ENCODE measurements around the gene TK2.

TK2 gene

DNA sequence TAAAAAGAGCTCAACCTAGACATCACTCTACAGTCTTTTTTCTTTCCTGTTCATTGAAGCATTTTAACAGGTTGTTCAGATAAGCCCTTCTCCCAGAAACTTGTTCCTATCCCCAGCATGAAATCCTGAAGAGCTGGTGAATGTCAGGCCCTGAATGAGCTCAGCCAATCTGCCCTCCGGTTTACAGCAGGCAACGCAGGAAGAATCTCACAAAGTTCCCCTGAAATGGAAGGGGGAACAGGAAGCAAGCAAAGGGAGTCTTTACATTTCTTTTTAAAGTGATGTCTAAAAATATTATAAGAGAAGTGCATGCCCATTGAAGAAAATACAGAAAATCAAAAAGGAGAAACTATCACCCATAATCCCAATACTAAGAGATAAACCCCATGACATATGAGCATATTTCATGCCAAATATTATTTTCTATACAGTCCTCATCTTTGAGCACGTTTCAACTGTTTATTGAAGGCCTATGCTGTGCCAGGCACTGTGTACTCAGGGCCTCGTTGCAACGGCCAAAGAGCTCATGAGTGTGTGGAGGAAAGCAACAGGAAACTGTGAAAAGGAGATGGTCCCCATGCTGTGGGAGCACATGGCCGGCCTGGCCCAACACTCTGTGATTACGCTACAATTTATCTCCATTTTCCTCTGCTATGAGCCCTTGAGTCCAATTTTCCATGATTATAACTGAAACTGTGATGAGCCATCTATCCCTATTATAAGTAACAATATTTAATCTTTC, 5.7 kb downstream of the TK2 start:
- no peak for DNase-seq

GRCh38 chr16:66543541-66543940, 6.4 kb downstream of the TK2 start:
- DNase-seq, result no peak

DNA sequence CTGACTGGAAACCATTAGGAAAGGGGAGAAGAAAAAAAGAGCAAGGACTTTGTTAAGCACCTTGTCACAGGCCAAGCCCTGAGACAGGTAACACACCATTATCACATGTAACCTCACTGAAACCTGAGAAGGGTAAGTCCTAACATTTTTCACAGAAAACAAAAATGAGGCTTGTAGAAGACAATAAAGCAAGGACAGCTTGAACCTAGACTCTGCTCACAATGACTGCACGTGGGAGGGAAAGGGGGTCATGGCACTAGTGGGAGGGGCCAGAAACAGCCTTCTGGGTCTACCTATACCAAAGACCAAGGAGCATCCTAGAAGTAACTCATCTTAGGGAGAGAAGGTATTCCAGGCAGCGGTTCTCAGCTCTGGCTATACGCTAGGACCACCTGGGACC, 7.5 kb downstream of the TK2 start:
- no peak for DNase-seq

DNA sequence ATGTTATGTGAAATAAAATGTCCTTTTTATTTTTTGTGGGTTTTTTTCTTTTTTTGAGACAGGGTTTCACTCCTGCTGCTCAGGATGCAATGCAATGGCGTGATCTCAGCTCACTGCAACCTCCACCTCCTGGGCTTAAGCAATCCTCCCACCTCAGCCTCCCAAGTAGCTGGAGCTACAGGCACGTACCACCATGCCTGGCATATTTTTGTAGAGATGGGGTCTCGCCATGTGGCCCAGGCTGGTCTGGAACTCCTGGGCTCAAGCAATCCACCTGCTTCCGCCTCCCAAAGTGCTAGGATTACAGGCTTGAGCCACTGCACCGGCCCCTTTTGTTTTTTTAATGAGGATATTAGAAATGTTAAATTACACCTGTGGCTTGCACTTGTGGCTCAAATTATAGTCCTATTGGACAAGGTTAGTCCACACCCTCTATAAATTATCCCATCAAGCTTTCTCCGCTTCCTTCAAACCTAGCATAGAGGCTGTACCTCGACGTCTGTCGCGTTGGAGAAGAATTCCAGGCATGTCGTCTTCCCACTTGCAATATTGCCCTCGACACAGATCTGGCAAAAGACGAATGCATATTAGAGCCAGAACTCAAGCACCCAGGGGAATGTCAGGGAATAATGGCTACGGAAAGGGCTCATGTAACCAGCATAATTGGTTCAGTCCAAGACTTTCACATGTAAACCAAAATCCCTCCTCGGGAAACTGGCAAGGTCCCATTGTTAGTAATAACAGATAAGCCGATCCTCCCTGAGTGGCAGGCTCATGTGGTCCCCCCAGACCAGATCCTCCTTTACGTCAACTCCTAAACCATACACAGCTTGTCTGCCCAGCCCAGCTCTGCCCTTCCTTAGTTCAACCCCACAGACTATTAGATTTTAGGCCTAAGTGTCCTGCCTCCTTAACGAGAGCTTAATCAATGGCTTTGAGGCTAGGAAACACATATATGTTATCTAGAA, 8.2 kb downstream of the TK2 start:
- no peak for DNase-seq

GRCh38 chr16:66539623-66540469, 10.1 kb downstream of the TK2 start:
- DNase-seq, result no peak

- DNase-seq, result no peak
These were observed 11.0 kb downstream of the TK2 start for GRCh38 chr16:66538910-66539309.

DNA sequence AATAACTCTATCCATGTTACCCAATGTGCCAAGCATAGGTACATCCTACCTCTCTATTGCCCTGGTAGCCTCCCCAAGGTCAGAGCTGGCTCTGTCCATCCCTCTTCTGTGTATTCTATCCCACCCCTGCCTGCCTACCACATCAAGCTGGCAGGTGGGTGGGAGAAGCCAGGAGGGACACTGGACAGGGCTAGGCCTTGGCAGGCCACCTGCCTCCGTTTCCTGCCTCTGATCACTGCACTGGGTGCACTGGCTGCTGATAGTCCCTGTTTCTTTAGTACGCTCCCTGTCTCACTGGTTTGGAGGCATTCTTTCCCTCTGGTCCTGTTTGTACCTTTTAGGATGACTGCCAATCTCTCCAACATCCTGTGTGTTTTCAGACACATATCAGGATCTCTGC, 12.7 kb downstream of the TK2 start:
- no peak for DNase-seq

GRCh38 chr16:66536525-66536924, 13.4 kb downstream of the TK2 start:
- DNase-seq, result no peak

DNA sequence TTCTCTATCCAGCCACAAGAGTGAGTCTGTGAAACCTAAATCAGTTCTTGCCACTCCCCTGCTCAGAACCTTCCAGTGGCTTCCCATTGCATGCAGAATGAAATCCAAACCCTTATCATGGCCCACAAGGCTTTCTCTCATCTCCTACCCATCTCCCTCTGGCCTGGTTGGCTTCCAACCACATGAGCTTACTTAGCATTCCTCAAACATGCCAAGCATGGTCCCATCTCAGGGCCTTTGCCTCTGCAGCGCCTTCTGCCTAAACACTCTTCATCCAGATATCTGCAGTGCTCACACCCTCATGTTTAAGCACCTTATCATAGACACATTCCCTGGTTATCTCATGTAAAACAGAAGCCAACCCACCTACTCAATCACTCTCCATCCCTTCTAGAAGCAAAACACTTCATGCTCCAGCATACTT, 15.5 kb downstream of the TK2 start:
- no peak for DNase-seq

DNA sequence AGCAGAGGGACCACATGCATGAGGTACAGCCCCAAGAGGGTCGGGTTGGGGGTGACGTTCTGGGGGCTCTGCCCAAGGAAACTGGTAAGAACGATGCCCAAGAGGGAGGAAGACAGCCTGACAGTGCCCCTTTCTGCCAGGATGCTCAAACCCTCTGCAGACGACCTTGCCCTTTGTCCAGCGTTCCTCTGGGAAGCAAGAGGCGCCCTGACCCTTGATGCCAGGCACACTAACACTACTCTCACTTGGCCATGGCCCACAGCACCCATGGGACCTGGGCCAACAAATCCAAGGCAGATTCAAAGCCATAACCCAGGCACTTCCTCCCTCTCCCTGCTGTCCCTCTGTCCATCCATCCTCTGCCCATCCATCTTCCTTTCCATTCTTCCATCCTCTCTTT, 20.4 kb downstream of the TK2 start:
- no peak for DNase-seq

- no peak for DNase-seq
These were observed 21.6 kb downstream of the TK2 start for GRCh38 chr16:66528294-66528693.

DNA sequence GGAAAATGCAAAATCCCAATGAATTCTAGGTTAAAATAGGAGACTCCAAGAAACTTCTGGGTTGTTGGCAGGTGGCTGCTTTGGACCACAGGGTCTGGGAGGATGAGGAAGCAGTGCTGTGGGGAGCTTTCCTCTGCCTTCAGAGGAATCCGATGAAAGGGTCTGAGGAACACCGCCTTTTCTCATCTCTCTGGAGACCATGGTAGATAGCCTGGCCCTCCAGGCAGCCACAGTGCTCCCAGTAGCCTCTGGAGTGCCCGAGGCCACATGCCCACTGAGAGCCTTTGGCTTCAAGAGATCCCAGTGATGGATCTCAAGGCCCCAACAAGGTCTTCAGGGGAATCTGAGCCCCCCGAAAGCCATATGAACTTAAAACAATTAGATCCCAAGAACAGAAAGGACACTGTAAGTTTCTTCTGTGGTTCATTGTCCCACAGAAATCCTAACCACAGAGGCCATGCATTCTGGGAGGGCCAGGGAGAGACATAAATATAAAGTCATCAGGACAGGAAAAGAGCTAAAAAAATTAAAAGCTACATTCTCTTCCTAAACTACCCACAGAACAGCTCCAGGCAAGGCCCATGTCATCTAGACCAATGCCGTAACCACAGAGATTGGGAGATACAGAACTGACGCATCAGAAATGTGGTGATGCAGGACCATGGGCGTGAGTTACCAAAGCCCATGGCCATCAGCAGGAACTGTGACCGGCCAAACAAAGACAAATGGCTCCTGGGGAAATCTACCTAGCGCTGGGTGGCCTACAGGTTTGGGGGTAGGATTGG, 24.3 kb downstream of the TK2 start:
- peak in 1 of 2 donors; percentile 40 for DNase-seq

GRCh38 chr16:66524601-66525164, 25.2 kb downstream of the TK2 start:
- peak; percentile 46 to 78 for DNase-seq

DNA sequence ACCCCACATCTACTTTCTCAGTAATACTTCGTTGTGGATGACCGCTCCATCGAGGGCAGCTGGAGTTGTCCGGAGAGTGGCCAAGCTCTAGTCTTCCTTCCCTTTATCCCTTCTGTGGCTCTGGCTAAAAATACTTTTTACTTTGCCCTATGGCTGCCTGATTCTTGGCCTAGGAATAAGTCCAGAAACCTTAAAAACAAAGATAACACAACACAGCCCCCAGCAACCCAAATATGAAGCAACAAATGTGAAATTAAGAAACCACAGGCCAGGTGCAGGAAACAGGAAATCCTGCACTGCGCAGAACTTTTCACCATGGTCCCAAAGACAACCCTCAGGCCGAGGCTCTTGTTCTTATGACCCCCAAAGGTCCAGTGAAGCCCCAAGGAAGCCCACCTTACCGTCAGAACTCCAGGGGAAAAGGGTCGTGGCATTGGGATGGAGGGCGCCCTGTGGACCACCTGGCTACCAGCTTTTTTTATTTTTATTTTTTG, 26.0 kb downstream of the TK2 start:
- DNase-seq, result peak; percentile 43 to 62

DNA sequence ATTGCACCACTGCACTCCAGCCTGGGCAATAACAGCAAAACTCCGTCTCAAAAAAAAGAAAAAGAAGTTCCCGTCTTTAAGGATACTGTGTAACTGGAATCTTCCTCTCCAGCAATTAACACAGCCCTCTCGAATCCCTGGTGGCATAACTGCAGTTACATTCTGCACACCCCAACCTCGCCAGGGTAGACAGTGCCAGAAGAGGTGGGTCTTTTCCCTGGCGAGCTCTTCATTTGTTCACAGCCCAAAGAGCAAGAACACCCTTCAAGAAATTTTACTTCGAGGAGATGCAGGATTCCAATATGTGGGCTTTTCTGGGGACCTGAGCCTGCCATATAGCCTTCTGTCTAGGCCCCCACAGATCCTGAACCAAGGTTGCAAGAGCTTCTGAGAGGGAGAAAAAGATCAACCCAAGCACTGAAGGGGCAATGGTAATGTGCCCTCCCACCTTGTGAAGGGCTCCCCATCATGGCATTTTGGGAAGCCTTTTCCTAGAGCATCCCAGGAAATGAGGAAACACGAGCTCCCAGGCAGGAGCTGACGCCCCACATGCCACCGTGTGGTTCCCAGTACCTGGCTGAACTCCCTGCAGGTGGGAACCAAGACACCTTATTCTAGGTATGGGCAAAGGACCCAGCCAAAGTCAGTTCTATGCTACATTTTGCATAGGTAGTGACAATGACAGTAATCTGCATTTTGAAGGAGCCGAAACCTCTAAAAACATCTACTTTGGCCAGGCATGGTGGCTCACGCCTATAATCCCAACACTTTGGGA, 26.9 kb downstream of the TK2 start:
- no peak for DNase-seq

- peak; percentile 73 to 83 for DNase-seq
These were observed 27.8 kb downstream of the TK2 start for GRCh38 chr16:66521951-66522771.

DNA sequence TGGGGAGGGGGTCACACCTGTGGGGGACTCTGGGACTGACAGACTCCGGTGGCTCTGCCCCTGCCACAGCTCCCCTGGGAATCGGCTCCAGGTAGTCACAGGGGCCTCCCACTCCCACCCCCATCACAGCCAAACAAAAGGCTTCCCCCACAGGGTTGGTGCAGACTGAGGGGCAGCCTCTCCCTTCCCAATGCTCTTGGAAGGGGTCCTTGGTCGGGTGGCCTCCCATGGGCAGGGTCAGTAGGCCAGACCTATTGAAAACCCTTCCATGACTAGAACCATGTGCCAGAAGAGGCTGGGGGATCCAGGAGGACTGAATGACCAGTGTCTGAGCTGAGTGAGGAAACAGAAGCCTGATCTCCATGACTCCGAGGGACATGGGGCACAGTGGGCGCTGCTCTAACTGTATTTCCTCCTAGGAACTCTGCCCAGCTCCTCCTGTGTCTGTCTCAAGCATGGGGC, 28.6 kb downstream of the TK2 start:
- DNase-seq, result no peak

- peak in 1 of 2 donors; percentile 50 for DNase-seq
These were observed 29.3 kb downstream of the TK2 start for GRCh38 chr16:66520406-66521170.

All from CD4-positive, alpha-beta T cell treated with Interferon alpha-2 for 1 hour (primary cell).